CD4-positive, alpha-beta T cell treated with Interleukin-6 for 4 hours (primary cell): Measurements from ENCODE around the gene RBM17.
"Not testable (repeated sequence)": the region's sequence is repeated elsewhere in the genome, so short reads cannot be mapped to it uniquely, and the experiment has no call there.

Experiments used
- DNase-seq: peaks from one replicate; pipeline ENCODE4 v3.0.0-alpha.2; 2020; ENCODE audit warnings: mixed read lengths

The RBM17 gene

GRCh38 chr10:6114805-6115341 lies 26.0 kb downstream of the RBM17 start:
- no peak for DNase-seq

GRCh38 chr10:6115411-6115810 lies 26.6 kb downstream of the RBM17 start:
- DNase-seq: no peak

GRCh38 chr10:6115824-6116350 lies 27.1 kb downstream of the RBM17 start:
- DNase-seq: no peak

GRCh38 chr10:6116806-6117205 lies 28.0 kb downstream of the RBM17 start:
- DNase-seq: no peak

- DNase-seq: no peak
Measured at GRCh38 chr10:6117711-6118110, 28.9 kb downstream of the RBM17 start.

- DNase-seq: no peak
Measured at GRCh38 chr10:6119423-6119822, 30.6 kb downstream of the RBM17 start.

GRCh38 chr10:6119962-6120361 lies 31.1 kb downstream of the RBM17 start:
- no peak for DNase-seq

- no peak for DNase-seq
Measured at GRCh38 chr10:6120691-6121090, 31.9 kb downstream of the RBM17 start.

- DNase-seq: no peak
Measured at GRCh38 chr10:6121146-6121545, 32.3 kb downstream of the RBM17 start.

- DNase-seq: no peak
Measured at GRCh38 chr10:6123532-6123931, 34.7 kb downstream of the RBM17 start.

- no peak for DNase-seq
Measured at GRCh38 chr10:6124666-6125065, 35.8 kb downstream of the RBM17 start.

GRCh38 chr10:6127461-6127860 lies 38.6 kb downstream of the RBM17 start:
- DNase-seq: not testable (repeated sequence)

- no peak for DNase-seq
Measured at GRCh38 chr10:6128087-6128486, 39.3 kb downstream of the RBM17 start.

GRCh38 chr10:6128591-6129251 lies 39.9 kb downstream of the RBM17 start:
- DNase-seq: no peak

GRCh38 chr10:6130848-6131470 lies 42.1 kb downstream of the RBM17 start:
- no peak for DNase-seq

- DNase-seq: no peak
Measured at GRCh38 chr10:6133331-6134098, 44.7 kb downstream of the RBM17 start.

GRCh38 chr10:6134099-6134823 lies 45.4 kb downstream of the RBM17 start:
- no peak for DNase-seq

GRCh38 chr10:6135039-6135438 lies 46.2 kb downstream of the RBM17 start:
- peak; percentile 49 for DNase-seq

GRCh38 chr10:6135589-6136168 lies 46.8 kb downstream of the RBM17 start:
- no peak for DNase-seq

GRCh38 chr10:6136215-6137201 lies 47.7 kb downstream of the RBM17 start:
- DNase-seq: peak; percentile 36

GRCh38 chr10:6138456-6138855 lies 49.6 kb downstream of the RBM17 start:
- no peak for DNase-seq
